ENCODE results near the gene SIX1.

DNA sequence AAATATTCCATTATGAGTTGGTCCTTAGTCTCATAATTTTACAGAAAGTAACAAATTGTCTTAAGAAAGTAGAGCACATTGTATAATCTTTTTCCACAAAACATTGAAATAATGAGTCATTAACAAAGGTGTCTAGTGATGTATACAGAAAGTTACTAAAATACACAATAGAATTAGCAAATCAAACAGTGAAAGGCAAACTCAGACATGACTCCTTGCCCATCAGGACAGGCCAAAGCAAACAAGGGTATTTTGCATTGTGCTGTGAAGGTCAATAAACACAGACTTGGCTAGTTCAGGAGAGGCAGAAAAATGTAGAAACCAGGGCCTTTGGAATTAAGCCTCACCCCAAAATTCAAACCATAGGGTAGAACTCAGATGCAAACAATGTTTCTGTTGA is 37.6 kb upstream of the SIX1 start:
- no peak for TF ChIP-seq POLR2AphosphoS5 (IDR thresholded peaks at IDR 0.05)
- TF ChIP-seq CTCF (IDR thresholded peaks at IDR 0.05): no peak
- no peak for TF ChIP-seq POLR2A (IDR thresholded peaks at IDR 0.05)
